ENCODE results near the gene GRIK1. TPM values are rescaled to one million over a fixed set of nuclear protein-coding genes. Genes with fewer than 3 reads are reported as not detected.
"Not testable (repeated sequence)": the region's sequence is repeated elsewhere in the genome, so short reads cannot be mapped to it uniquely, and the experiment has no call there.

GRIK1 gene
- total RNA-seq, 1 experiment from 2014 or later, result not detected

GRCh38 chr21:29610779-29611360 lies 328.9 kb downstream of the GRIK1 start:
- no peak for DNase-seq (ENCODE audit: low spot score)

DNA sequence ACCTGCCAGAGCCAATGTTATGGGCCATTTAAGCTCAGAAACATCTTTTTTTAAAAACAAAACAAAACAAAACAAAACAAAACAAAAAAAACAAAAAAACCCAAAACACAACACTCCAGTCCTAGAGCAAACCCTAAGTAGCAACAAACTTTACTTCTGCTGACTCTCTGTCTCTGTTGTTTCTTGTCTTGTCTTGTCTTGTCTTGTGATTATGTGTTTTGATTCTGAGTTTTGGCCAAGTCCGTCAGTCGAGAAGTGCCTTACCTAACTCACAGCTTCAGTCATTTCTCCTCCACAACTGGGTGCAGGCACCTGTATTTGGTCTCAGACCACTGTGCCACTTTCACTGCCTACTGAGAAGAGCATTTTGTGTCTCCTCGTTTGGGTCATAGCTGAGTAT lies 333.2 kb downstream of the GRIK1 start:
- no peak for DNase-seq (ENCODE audit: low spot score)

GRCh38 chr21:29605219-29605618 lies 334.6 kb downstream of the GRIK1 start:
- not testable (repeated sequence) for DNase-seq (ENCODE audit: low spot score)

DNA sequence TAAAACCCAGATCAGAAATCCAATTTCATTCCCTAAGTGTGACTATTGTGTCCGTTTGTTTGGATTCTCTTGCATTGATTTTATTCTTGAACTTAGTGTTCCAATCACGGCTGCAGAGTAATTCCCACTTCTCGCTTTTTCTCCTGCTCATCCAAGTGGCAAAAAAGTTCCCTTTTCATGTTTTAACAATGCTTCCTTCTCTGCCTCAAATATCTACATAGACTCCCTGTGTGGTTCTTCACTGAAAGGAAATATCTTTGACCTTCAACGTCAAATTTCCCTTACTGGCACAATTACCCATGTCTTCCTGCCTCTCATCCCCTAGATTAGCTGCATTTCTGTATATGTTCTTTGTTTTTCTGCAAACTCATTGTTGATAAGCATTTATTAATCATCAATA lies 335.7 kb downstream of the GRIK1 start:
- DNase-seq (ENCODE audit: low spot score), result no peak

- no peak for DNase-seq (ENCODE audit: low spot score)
These were observed 338.7 kb downstream of the GRIK1 start for GRCh38 chr21:29601047-29601446.

GRCh38 chr21:29586696-29587095 lies 353.1 kb downstream of the GRIK1 start:
- no peak for DNase-seq (ENCODE audit: low spot score)

GRCh38 chr21:29585462-29585861 lies 354.3 kb downstream of the GRIK1 start:
- no peak for DNase-seq (ENCODE audit: low spot score)

GRCh38 chr21:29583424-29583924 lies 356.3 kb downstream of the GRIK1 start:
- DNase-seq (ENCODE audit: low spot score), result no peak

DNA sequence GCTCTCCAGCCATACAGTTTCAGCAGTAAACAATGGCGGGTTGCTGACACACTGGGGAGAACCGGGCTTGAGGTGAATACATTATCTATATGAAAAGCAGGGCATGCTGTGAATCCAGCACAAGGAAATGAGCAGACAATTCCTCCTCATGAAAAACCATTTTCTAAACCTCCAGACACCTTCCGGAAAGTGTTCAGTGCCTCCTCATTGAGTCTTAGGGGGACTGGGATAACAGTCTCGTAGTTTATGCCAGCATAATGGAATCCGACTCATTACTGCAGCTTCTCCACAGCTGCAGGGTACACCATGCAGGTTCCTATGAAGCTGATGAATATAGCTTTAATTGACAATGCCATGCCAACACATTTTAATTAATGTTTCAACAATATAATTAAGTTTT lies 356.9 kb downstream of the GRIK1 start:
- DNase-seq (ENCODE audit: low spot score), result no peak

GRCh38 chr21:29581393-29581792 lies 358.4 kb downstream of the GRIK1 start:
- DNase-seq (ENCODE audit: low spot score), result no peak

DNA sequence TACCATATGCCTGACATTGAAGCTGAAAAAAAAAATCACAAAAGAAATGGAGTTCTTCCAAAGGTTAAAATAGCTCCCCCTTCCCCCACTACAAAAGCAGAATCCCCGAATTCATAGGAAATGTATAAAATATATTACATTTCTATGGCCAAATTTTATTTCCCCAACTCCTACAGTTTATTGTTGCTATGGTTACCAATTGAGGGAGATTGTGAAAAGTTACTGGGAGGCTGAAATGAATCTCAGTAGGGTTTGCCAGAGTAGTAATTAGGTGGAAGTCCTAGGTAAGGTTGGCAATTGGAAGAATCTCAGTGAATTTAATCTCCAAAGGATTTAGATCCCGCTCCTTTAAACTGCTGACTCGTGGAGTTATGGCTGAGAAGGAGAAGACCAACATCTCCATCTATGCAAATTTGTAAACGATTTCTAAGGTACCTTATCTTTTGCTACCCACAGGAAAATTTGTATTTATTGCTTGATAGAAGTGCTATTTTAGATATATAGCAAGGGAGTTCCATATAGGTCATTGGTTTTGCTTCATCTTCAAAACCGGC lies 359.0 kb downstream of the GRIK1 start:
- no peak for DNase-seq (ENCODE audit: low spot score)

GRCh38 chr21:29578306-29578705 lies 361.5 kb downstream of the GRIK1 start:
- DNase-seq (ENCODE audit: low spot score), result no peak

DNA sequence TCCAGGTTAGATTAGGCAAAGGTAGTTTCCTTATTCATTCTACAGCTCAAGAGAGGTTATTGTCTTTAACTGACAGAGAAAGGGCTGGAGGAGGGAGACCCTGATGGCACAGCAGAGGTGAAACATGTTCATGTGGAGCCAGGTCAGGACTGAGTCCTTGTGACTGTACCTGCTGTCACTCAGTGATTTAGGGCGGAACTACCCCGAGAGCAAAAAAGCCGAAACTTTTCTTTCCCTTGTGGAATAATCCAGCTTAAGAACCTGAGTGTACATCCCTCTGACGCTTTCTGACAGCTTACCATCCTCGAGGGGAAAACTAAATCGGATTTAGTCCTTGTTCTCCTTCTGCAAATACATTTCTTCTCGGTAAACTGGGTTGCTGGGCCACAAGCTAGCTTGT lies 367.8 kb downstream of the GRIK1 start:
- no peak for DNase-seq (ENCODE audit: low spot score)

GRCh38 chr21:29568020-29568697 lies 371.6 kb downstream of the GRIK1 start:
- no peak for DNase-seq (ENCODE audit: low spot score)

DNA sequence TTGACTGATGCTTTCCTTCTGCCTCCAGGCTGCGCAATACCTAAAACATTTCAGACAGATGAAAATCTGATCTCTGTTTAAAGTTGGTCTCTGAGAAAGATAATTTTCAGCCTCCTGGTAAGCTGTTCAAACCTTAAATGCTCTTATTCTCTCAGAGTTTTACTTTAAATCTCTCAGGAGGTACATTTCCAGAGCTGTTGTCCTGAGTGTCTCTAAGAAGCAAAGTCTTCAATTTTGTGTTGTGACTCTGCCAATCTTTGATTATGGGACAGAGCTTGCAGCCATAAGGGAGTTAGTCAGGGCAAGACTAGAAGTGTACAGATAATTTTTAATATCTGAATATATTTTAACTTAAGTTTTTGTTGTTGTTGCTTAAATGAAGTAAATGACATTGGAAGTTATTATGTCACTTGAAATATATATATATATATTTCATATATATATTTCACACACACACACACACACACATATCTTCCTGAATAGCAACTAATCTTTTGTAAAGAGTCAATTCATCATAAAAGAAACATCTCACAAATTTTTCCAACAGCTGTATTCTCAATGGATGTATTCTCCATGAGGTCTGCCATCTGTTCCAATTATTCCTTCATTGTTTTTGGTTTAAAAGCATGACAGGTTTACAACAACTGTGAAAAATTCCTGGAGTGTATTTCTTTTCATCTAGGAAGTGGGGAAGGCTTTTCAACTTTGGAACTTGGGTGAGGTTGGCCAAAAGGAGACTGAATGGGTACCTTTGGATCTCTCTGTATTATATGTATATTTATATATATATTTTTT lies 381.7 kb downstream of the GRIK1 start:
- DNase-seq (ENCODE audit: low spot score), result no peak

- DNase-seq (ENCODE audit: low spot score), result no peak
These were observed 382.6 kb downstream of the GRIK1 start for GRCh38 chr21:29557200-29557599.

GRCh38 chr21:29555601-29556000 lies 384.2 kb downstream of the GRIK1 start:
- no peak for DNase-seq (ENCODE audit: low spot score)

GRCh38 chr21:29550205-29550604 lies 389.6 kb downstream of the GRIK1 start:
- DNase-seq (ENCODE audit: low spot score), result no peak

GRCh38 chr21:29549614-29550013 lies 390.2 kb downstream of the GRIK1 start:
- DNase-seq (ENCODE audit: low spot score), result no peak

DNA sequence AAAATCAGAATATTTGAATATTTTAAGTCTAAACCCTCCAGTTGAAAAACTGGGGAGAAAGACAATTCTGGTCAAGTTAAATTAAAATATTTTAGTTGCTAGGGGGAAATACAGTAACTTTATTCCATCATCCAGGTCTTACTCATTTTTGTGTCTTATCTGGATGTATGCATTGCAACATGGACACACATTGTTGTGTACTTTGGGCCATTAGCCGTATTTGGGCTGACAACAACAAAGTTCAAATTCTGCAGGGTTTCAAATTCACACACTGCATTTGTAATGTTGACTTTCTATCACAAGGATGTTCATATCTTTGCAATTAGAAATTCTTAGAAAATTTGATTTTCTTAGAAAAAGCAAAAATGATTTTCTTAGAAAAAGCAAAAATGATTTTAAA lies 391.8 kb downstream of the GRIK1 start:
- no peak for DNase-seq (ENCODE audit: low spot score)

GRCh38 chr21:29546071-29546470 lies 393.7 kb downstream of the GRIK1 start:
- no peak for DNase-seq (ENCODE audit: low spot score)

- DNase-seq (ENCODE audit: low spot score), result no peak
These were observed 399.5 kb downstream of the GRIK1 start for GRCh38 chr21:29540289-29540688.

GRCh38 chr21:29538115-29538514 lies 401.7 kb downstream of the GRIK1 start:
- DNase-seq (ENCODE audit: low spot score), result no peak
